Chondrocyte (in vitro differentiated cells): ENCODE data around the gene MS4A3. TPM values are rescaled to one million over a fixed set of nuclear protein-coding genes. Genes with fewer than 3 reads are reported as not detected.
"Not testable (repeated sequence)": the region's sequence is repeated elsewhere in the genome, so short reads cannot be mapped to it uniquely, and the experiment has no call there.

ENCODE experiments used
- DNase-seq: peaks from one replicate; pipeline ENCODE4 v3.0.0; 2021; ENCODE audit warnings: mixed read lengths, low spot score
- H3K27ac Mint-ChIP-seq: one replicate; pipeline ENCODE4 v1.8.0; 2021; ENCODE audit warnings: mild to moderate bottlenecking, moderate library complexity, mixed read lengths; ENCODE audit not compliant: unreplicated experiment
- H3K27me3 Mint-ChIP-seq: 2 replicates; pipeline ENCODE4 v1.8.0; 2021; ENCODE audit warnings: low read depth, mixed read lengths
- H3K36me3 Mint-ChIP-seq: 2 replicates; pipeline ENCODE4 v1.8.0; 2021; ENCODE audit warnings: low read depth, mixed read lengths
- H3K4me1 Mint-ChIP-seq: 2 replicates; pipeline ENCODE4 v1.8.0; 2021; ENCODE audit warnings: low read depth, mild to moderate bottlenecking, mixed read lengths
- H3K4me3 Mint-ChIP-seq: one replicate; pipeline ENCODE4 v1.8.0; 2021; ENCODE audit warnings: mild to moderate bottlenecking, moderate library complexity, mixed read lengths; ENCODE audit not compliant: unreplicated experiment
- H3K9me3 Mint-ChIP-seq: 2 replicates; pipeline ENCODE4 v1.8.0; 2021; ENCODE audit warnings: low read depth, mixed read lengths
- total RNA-seq: library from RNA; stranded (reverse); gene quantifications from 3 replicates; pipeline ENCODE4 v1.2.1, GENCODE V29; 2021
- TF ChIP-seq, protein P1 (sequence below): fragments of 200-600 bp; sonication (generic); IDR thresholded peaks from 2 replicates; pipeline ENCODE4 v1.5.0; 2021; ENCODE audit warnings: antibody characterized with exemption, mild to moderate bottlenecking, moderate library complexity

Gene MS4A3
- total RNA-seq, 1 donor from 2014 or later, result not detected

DNA sequence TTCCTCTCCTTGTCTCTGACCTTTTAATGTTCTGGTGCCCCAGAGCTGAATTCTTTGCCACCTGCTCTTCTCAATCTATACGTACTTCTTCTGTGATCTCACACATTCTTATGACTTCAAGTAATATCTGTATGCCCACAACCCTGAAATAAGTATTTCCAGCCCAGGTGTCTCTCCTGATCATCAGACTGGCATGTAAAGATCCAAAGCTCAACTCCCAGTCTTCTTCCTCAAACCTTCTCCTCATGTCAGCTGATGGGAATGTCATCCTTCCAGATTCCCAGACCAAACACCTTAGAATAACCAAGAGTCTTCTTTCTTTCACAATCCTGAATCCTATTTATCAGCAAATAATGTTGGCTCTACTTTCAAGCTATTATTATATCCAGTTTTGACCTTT, 9.3 kb downstream of the MS4A3 start:
- TF ChIP-seq, protein P1, sequence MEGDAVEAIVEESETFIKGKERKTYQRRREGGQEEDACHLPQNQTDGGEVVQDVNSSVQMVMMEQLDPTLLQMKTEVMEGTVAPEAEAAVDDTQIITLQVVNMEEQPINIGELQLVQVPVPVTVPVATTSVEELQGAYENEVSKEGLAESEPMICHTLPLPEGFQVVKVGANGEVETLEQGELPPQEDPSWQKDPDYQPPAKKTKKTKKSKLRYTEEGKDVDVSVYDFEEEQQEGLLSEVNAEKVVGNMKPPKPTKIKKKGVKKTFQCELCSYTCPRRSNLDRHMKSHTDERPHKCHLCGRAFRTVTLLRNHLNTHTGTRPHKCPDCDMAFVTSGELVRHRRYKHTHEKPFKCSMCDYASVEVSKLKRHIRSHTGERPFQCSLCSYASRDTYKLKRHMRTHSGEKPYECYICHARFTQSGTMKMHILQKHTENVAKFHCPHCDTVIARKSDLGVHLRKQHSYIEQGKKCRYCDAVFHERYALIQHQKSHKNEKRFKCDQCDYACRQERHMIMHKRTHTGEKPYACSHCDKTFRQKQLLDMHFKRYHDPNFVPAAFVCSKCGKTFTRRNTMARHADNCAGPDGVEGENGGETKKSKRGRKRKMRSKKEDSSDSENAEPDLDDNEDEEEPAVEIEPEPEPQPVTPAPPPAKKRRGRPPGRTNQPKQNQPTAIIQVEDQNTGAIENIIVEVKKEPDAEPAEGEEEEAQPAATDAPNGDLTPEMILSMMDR, result no peak
- H3K27ac Mint-ChIP-seq, result no peak overlapping the region
- no peaks in the 10 kb centered on the region for H3K4me1 Mint-ChIP-seq
- DNase-seq, result no peak
- H3K4me3 Mint-ChIP-seq, result no peak overlapping the region
- H3K9me3 Mint-ChIP-seq, result no peaks in the 10 kb centered on the region
- H3K27me3 Mint-ChIP-seq, result peaks cover 2% of the 10 kb centered on the region
- H3K36me3 Mint-ChIP-seq, result no peaks in the 10 kb centered on the region

DNA sequence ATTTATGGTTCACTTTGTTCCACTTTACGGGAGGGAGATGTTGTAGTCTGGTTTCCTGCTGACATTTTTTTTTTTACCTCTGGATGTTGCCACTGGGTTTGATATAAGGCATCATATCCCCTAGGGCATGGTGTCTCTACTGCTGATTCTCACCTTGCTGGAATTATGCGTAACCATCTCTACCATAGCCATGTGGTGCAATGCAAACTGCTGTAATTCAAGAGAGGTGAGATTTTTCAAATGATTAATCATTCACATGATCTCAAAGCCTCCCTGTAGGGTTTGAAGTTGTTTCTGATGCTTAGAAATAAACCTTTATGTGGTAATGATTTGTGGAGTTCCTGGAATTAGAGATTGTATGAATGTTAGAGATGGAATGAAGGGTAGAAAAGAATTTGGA, 13.0 kb downstream of the MS4A3 start:
- Mint-ChIP-seq H3K9me3 (no peaks in the 10 kb centered on the region), H3K27me3 (peaks cover 2% of the 10 kb centered on the region), H3K4me3 (no peak overlapping the region), H3K4me1 (no peaks in the 10 kb centered on the region), H3K27ac (no peak overlapping the region), H3K36me3 (no peaks in the 10 kb centered on the region)
- DNase-seq, result no peak
- TF ChIP-seq, protein P1, result no peak

DNA sequence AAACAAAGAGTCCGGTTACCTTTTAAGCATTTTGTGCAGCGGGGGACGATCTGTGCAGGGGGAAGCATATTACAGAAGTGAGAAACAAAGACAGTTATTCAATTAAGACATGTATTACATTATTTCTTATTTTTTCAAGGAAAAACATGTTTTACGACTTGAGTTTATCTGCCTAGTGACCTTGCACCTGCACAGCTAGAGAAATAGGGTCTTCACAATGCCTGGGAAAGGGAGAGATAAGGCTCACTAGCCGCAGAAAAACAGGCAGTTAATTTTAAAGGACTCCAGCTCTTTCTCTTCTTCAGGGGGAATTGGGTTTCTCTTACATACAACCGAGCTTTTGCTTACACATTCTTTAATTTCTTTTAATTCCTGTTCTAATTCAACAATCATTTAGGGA, 15.2 kb downstream of the MS4A3 start:
- not testable (repeated sequence) for H3K4me3 Mint-ChIP-seq, H3K9me3 Mint-ChIP-seq, H3K27me3 Mint-ChIP-seq, H3K36me3 Mint-ChIP-seq, H3K27ac Mint-ChIP-seq, H3K4me1 Mint-ChIP-seq, DNase-seq

DNA sequence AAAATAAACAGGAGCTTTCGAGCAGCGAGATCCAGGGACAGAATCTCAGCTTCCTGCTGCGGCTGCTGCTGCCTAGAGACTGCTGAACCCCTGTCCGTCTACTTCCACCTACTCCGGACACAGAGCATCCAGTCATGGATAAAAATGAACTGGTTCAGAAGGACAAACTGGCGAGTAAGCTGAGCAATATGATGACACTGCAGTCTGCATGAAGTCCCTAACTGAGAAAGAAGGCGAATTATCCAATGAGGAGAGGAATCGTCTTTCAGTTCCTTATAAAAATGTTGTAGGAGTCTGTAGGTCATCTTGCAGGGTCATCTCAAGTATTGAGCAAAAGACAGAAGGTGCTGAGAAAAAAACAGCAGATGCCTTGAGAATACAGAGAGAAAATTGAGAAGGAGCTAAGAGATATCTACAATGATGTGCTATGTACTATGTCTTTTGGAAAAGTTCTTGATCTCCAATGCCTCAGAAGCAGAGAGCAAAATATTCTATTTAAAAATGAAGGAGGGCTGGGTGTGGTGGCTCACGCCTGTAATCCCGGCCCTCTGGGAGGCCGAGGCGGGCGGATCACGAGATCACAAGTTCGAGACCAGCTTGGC, 20.9 kb downstream of the MS4A3 start:
- Mint-ChIP-seq H3K9me3 (peaks cover 4% of the 10 kb centered on the region), H3K36me3 (no peaks in the 10 kb centered on the region), H3K27ac (no peak overlapping the region), H3K4me1 (no peaks in the 10 kb centered on the region), H3K4me3 (no peak overlapping the region), H3K27me3 (peaks cover 4% of the 10 kb centered on the region)
- TF ChIP-seq, protein P1, result no peak
- no peak for DNase-seq

DNA sequence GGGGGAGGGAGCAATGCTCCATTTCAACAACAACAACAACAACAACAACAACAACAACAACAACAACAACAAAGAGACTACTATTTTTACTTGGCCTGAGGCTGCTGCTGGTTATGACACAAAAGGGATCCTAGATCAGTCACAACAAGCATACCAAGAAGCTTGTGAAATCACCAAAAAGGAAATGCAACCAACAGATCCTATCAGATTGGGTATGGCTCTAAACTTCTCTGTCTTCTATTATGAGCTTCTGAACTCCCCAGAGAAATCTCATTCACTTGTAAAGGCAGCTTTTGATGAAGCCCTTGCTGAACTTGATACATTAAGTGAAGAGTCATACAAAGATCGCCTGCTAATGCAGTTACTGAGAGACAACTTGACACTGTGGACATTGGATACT, 21.5 kb downstream of the MS4A3 start:
- no peak for DNase-seq
- TF ChIP-seq, protein P1, result no peak
- Mint-ChIP-seq H3K27me3 (peaks cover 9% of the 10 kb centered on the region), H3K4me1 (no peaks in the 10 kb centered on the region), H3K36me3 (no peaks in the 10 kb centered on the region), H3K4me3 (no peak overlapping the region), H3K27ac (no peak overlapping the region), H3K9me3 (peaks cover 4% of the 10 kb centered on the region)

DNA sequence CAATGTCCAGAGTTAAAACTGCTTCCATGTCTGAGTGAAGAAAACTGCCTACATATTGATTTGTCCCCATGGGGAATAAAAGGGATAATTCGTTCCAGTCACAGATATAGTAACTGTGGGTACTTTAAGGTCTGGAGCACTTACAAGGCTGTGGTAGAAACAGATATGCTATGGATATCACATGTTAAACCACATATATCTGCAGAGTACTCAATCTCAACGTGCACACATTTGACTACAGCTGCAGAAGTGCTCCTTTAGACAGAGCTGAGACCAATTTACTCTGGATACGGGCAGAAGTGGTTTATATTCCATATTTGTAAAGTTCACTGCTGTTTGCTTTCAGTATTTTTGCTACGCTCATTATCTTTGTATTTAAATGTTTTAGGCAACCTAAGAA, 22.3 kb downstream of the MS4A3 start:
- no peak for DNase-seq
- peaks cover 4% of the 10 kb centered on the region for H3K9me3 Mint-ChIP-seq
- H3K27me3 Mint-ChIP-seq, result peaks cover 9% of the 10 kb centered on the region
- no peak overlapping the region for H3K4me3 Mint-ChIP-seq
- TF ChIP-seq, protein P1, result no peak
- H3K36me3 Mint-ChIP-seq, result no peaks in the 10 kb centered on the region
- no peak overlapping the region for H3K27ac Mint-ChIP-seq
- H3K4me1 Mint-ChIP-seq, result no peaks in the 10 kb centered on the region
